GM12864 (cell line): ENCODE data around the gene PTOV1.

Experiments used
- DNase-seq: peaks from one replicate; pipeline ENCODE4 v3.0.0-alpha.2; 2011; ENCODE audit warnings: low read depth
- H3K4me3 ChIP-seq: 2 replicates; pipeline ENCODE4 v1.5.1; 2011; ENCODE audit warnings: mild to moderate bottlenecking, low read depth, low read length, control low read depth
- CTCF ChIP-seq: IDR thresholded peaks from 2 replicates; pipeline ENCODE4 v1.5.1; 2011; ENCODE audit warnings: low read depth, mild to moderate bottlenecking, moderate library complexity, low read length, control low read depth, inconsistent platforms; ENCODE audit errors: missing control alignments

The PTOV1 gene

DNA sequence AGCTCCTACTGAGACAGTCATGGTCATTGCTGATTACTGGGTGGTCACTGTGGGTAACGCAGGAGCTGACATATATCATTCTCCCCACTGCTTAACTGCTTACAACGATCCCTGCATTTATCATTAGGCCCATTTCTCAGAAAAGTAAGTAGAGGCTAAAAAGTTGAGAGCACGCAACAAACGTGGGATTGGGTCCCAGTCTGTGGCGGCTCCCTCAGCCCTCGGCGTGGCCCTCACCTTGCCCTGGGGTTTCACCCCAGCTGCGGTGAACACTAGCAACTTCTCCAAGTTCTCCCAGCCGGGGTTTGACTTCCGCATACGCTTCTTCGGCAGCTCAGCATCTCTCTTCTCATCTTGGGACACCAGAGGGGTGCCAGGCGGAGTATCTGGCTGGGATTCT is 13.9 kb downstream of the PTOV1 start:
- H3K4me3 ChIP-seq = no peak overlapping the region
- no peak for TF ChIP-seq CTCF
- no peak for DNase-seq

GRCh38 chr19:49866933-49867782 is 16.2 kb downstream of the PTOV1 start, which contains the start of gene PNKP:
Gene PNKP (minus strand): TSS chr19:49867576. CDS start chr19:49867204, 372 bp downstream.
- no peak for TF ChIP-seq CTCF
- DNase-seq = peak; percentile 74
- peak within 1 kb of the TSS; percentile 86 for H3K4me3 ChIP-seq

DNA sequence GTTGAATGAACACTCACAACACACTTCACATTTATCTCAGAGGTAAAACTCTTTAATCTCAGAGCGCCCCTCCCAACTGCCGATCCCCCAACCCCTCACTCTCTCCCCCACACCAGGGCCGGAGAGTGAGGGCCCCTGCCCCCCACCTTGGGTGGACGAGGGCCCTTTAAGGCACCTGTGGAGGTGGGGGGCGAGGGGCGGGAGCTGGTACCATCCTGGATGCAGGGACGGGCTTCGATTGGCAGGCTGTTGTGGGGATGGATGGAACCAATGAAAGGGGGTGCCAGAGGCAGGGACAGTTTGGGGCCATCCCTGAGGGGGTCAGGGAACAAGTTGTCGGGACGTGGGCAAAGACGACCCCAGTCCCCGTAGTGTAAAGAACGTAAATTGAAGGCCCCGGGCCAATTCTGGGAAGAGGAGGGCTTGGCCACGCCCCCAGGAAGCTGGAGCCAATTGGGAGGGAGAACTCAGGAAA is 18.1 kb downstream of the PTOV1 start:
- no peak for TF ChIP-seq CTCF
- peak overlapping the region; percentile 50 for H3K4me3 ChIP-seq
- no peak for DNase-seq

DNA sequence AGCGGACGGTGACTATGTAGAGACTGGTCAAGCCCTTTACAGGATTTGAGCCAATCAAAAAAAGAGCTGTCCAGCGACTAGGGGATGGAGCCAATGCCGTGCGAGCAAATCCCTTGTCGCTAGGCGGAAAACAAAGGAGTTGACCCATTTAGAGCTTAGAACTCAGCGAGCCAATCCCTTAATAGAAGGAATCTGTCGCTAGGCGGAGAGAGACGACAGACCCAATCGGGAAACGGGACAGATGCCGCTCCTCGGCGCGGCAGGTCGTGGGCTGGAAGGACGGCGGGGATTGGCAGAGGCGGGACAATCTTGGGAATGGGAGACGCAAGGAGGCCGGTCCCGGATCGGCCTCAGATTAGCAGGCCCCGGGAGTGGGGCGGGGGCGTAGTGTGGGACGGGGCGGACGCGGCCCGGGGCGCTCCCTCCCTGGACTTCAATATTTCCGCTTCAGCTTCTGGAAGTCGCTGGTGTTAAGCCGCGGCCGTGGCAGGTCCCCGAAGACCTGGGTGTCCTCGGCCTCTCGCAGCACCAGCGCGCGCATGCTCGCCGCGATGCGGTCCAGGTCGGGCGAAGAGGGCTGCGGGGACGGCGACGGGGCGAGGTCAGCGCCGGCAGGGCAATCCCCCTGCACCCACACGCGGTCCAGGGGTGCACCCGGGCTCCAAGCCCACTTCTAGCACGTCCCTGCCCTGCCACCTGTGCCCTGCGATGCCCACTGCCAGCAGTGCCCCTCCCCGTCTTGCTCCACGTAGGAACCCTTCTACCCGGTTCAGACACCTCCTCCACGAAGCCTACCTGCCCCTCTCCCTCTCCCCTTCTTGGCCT is 18.7 kb downstream of the PTOV1 start:
- peak; percentile 99 for DNase-seq
- no peak for TF ChIP-seq CTCF
- H3K4me3 ChIP-seq = peak overlapping the region; percentile 56

- peak overlapping the region; percentile 56 for H3K4me3 ChIP-seq
- no peak for DNase-seq
- no peak for TF ChIP-seq CTCF
Measured at GRCh38 chr19:49870309-49870901, 19.4 kb downstream of the PTOV1 start.

GRCh38 chr19:49871349-49871985 is 20.5 kb downstream of the PTOV1 start:
- TF ChIP-seq CTCF = no peak
- DNase-seq = no peak
- no peak overlapping the region for H3K4me3 ChIP-seq
